KG1 (cell line): ENCODE measurements around the gene PHF14.
"Not testable (repeated sequence)": the region's sequence is repeated elsewhere in the genome, so short reads cannot be mapped to it uniquely, and the experiment has no call there.

Experiments used
- DNase-seq: peaks from one replicate; lab custom pipeline; 2025; lab: John Stamatoyannopoulos, UW

PHF14 gene

GRCh38 chr7:10977113-10977512 lies 3.4 kb downstream of the PHF14 start:
- DNase-seq = no peak

GRCh38 chr7:10981317-10981716 lies 7.6 kb downstream of the PHF14 start:
- DNase-seq = no peak

GRCh38 chr7:10990748-10991147 lies 17.1 kb downstream of the PHF14 start:
- DNase-seq = not testable (repeated sequence)

- not testable (repeated sequence) for DNase-seq
These were observed 22.0 kb downstream of the PHF14 start for GRCh38 chr7:10995482-10996166.

- no peak for DNase-seq
These were observed 25.5 kb downstream of the PHF14 start for GRCh38 chr7:10998996-10999757.

- DNase-seq = no peak
These were observed 31.5 kb downstream of the PHF14 start for GRCh38 chr7:11005202-11005601.

- no peak for DNase-seq
These were observed 32.6 kb downstream of the PHF14 start for GRCh38 chr7:11006291-11006690.

- no peak for DNase-seq
These were observed 36.0 kb downstream of the PHF14 start for GRCh38 chr7:11009631-11010030.

GRCh38 chr7:11021468-11021867 lies 47.8 kb downstream of the PHF14 start:
- DNase-seq = no peak

GRCh38 chr7:11026452-11027359 lies 53.0 kb downstream of the PHF14 start:
- no peak for DNase-seq

GRCh38 chr7:11035661-11036060 lies 62.0 kb downstream of the PHF14 start:
- DNase-seq = no peak

- no peak for DNase-seq
These were observed 66.3 kb downstream of the PHF14 start for GRCh38 chr7:11039974-11040373.

GRCh38 chr7:11054033-11054432 lies 80.4 kb downstream of the PHF14 start:
- no peak for DNase-seq

- no peak for DNase-seq
These were observed 87.2 kb downstream of the PHF14 start for GRCh38 chr7:11060893-11061292.

GRCh38 chr7:11062110-11062509 lies 88.4 kb downstream of the PHF14 start:
- DNase-seq = no peak

- no peak for DNase-seq
These were observed 95.9 kb downstream of the PHF14 start for GRCh38 chr7:11069591-11069990.

- no peak for DNase-seq
These were observed 104.1 kb downstream of the PHF14 start for GRCh38 chr7:11077816-11078215.

GRCh38 chr7:11078247-11078834 lies 104.7 kb downstream of the PHF14 start:
- no peak for DNase-seq

- DNase-seq = no peak
These were observed 106.2 kb downstream of the PHF14 start for GRCh38 chr7:11079907-11080306.

- DNase-seq = no peak
These were observed 108.4 kb downstream of the PHF14 start for GRCh38 chr7:11082121-11082520.

- no peak for DNase-seq
These were observed 109.0 kb downstream of the PHF14 start for GRCh38 chr7:11082552-11083213.

GRCh38 chr7:11083214-11083568 lies 109.5 kb downstream of the PHF14 start:
- DNase-seq = no peak
